Keratinocyte (primary cell): ENCODE data around the gene ALK. TPM values are rescaled to one million over a fixed set of nuclear protein-coding genes. Genes with fewer than 3 reads are reported as not detected.

Experiments used
- DNase-seq: peaks from one replicate; pipeline ENCODE4 v3.0.0-alpha.2; 2011; ENCODE audit warnings: low read depth, missing footprints, low spot score
- FAIRE-seq: peaks from 2 replicates; lab custom pipeline; 2011; peaks lifted over from hg19 to GRCh38; lab: Jason Lieb, UNC
- H2AFZ ChIP-seq: 2 replicates; pipeline ENCODE4 v1.6.0; 2012; ENCODE audit warnings: low read length, control low read depth, inconsistent platforms; ENCODE audit not compliant: control insufficient read depth
- H3K27ac ChIP-seq: 2 replicates; pipeline ENCODE4 v1.5.1; 2011; ENCODE audit warnings: low read length; ENCODE audit not compliant: control insufficient read depth, insufficient read depth
- H3K27me3 ChIP-seq: 3 replicates; pipeline ENCODE4 v1.6.0; 2011; ENCODE audit warnings: low read length; ENCODE audit not compliant: control insufficient read depth, insufficient read depth; ENCODE audit errors: extremely low read depth
- H3K36me3 ChIP-seq, 2 experiments: 2 replicates in 1 of 2; 3 replicates in 1 of 2; pipeline ENCODE4 v1.5.1; 2011; ENCODE audit warnings: low read length in 2 of 2, mild to moderate bottlenecking in 1 of 2; ENCODE audit not compliant: control insufficient read depth in 2 of 2, insufficient read depth in 2 of 2; ENCODE audit errors: extremely low read depth in 1 of 2
- H3K4me1 ChIP-seq: 3 replicates; pipeline ENCODE4 v1.5.1; 2011; ENCODE audit warnings: low read length; ENCODE audit not compliant: control insufficient read depth, insufficient read depth; ENCODE audit errors: extremely low read depth
- H3K4me2 ChIP-seq: 3 replicates; pipeline ENCODE4 v1.6.0; 2011; ENCODE audit warnings: low read depth, low read length; ENCODE audit not compliant: control insufficient read depth, insufficient read depth; ENCODE audit errors: extremely low read depth
- H3K4me3 ChIP-seq, 3 experiments: fragments of 200-600 bp in 1 of 3; sonication (generic) in 1 of 3; 2 replicates in 2 of 3; 3 replicates in 1 of 3; pipeline ENCODE4 v1.5.1; 2011 to 2016; ENCODE audit warnings: low read length in 3 of 3, mild to moderate bottlenecking in 3 of 3, control low read depth in 2 of 3, inconsistent platforms in 1 of 3, low read depth in 1 of 3, mixed read lengths in 1 of 3, mixed run types in 1 of 3, moderate library complexity in 1 of 3; ENCODE audit not compliant: control insufficient read depth in 2 of 3, insufficient read depth in 2 of 3; ENCODE audit errors: extremely low read depth in 1 of 3
- H3K79me2 ChIP-seq: 2 replicates; pipeline ENCODE4 v1.6.0; 2012; ENCODE audit warnings: low read length; ENCODE audit not compliant: control insufficient read depth, insufficient read depth
- H3K9ac ChIP-seq: 3 replicates; pipeline ENCODE4 v1.6.0; 2011; ENCODE audit warnings: low read length; ENCODE audit not compliant: control insufficient read depth, insufficient read depth; ENCODE audit errors: extremely low read depth
- H3K9me1 ChIP-seq: 3 replicates; pipeline ENCODE4 v1.6.0; 2011; ENCODE audit warnings: low read length; ENCODE audit not compliant: control insufficient read depth, insufficient read depth; ENCODE audit errors: extremely low read depth
- H3K9me3 ChIP-seq: 2 replicates; pipeline ENCODE4 v1.5.1; 2012; ENCODE audit warnings: low read depth, low read length; ENCODE audit not compliant: control insufficient read depth
- H4K20me1 ChIP-seq: 3 replicates; pipeline ENCODE4 v1.6.0; 2011; ENCODE audit warnings: low read length; ENCODE audit not compliant: control insufficient read depth, insufficient read depth; ENCODE audit errors: extremely low read depth
- CTCF ChIP-seq, 3 experiments: IDR thresholded peaks in 1 of 3; conservative IDR thresholded peaks in 1 of 3; optimal IDR thresholded peaks in 1 of 3; 2 replicates in 2 of 3; 3 replicates in 1 of 3; pipeline versions ENCODE3 to v1.5.1; 2011; ENCODE audit warnings: low read length in 3 of 3, mild to moderate bottlenecking in 3 of 3, moderate library complexity in 2 of 3, control low read depth in 1 of 3, inconsistent platforms in 1 of 3; ENCODE audit not compliant: insufficient read depth in 2 of 3; ENCODE audit errors: extremely low read depth in 1 of 3
- EZH2 ChIP-seq: IDR thresholded peaks from one replicate; pipeline ENCODE4 v1.6.1; 2012; ENCODE audit warnings: inconsistent platforms, mild to moderate bottlenecking, low read length, moderate library complexity
- dilution Hi-C: fragments of 300-500 bp; cut with MboI; formaldehyde crosslinking; loops from one replicate; pipeline ENCODE4 v1.7.0; 2020; ENCODE audit warnings: low sequenced_read_pairs; ENCODE audit not compliant: extremely low pct_ligation_motif_present
- polyA plus RNA-seq, 5 experiments: library from polyadenylated mRNA; depleted of rRNA in 3 of 5; stranded (reverse) in 3 of 5; stranded (forward) in 1 of 5; unstranded in 1 of 5; fragments of >200 nt; gene quantifications; 1 replicate in 1 of 5; 2 replicates in 3 of 5; 3 replicates in 1 of 5; pipeline versions ENCODE4 v1.2.1 to v1.2.3, GENCODE V29; 2011 to 2012; ENCODE audit warnings: missing spikeins in 2 of 5, low read depth in 1 of 5, low replicate concordance in 1 of 5

Gene ALK
- polyA plus RNA-seq, 1 donor (not counting 4 experiments of a cell fraction or from before 2014, with no cell fraction given), result not detected

GRCh38 chr2:29931818-29932217 is 10.4 kb upstream of the ALK start:
- Histone ChIP-seq H3K4me2 (no peak overlapping the region), H3K27ac (no peak overlapping the region), H4K20me1 (no peaks in the 10 kb centered on the region), H2AFZ (no peak overlapping the region), H3K9me3 (no peaks in the 10 kb centered on the region), H3K4me3 (no peak overlapping the region), H3K9ac (no peak overlapping the region), H3K4me1 (no peaks in the 10 kb centered on the region), H3K9me1 (no peaks in the 10 kb centered on the region), H3K79me2 (no peaks in the 10 kb centered on the region), H3K27me3 (peaks cover 3% of the 10 kb centered on the region), H3K36me3 (no peaks in the 10 kb centered on the region)
- TF ChIP-seq EZH2 (no peak), CTCF (optimal IDR thresholded peaks at IDR 0.05 in 1 of 3, IDR thresholded peaks at IDR 0.05 in 1 of 3, conservative IDR thresholded peaks at IDR 0.05 in 1 of 3; ENCODE audit: extremely low read depth in 1 of 3, insufficient read depth in 2 of 3, low read length in 3 of 3) (no peak)
- FAIRE-seq (no peak), DNase-seq (no peak)
- dilution Hi-C loops, result no loop called here

- peak; percentile 9 for DNase-seq
- no peaks in the 10 kb centered on the region for H3K9me3 ChIP-seq
- H3K9me1 ChIP-seq, result no peaks in the 10 kb centered on the region
- H4K20me1 ChIP-seq, result peaks cover 2% of the 10 kb centered on the region
- no peak overlapping the region for H2AFZ ChIP-seq
- dilution Hi-C loops, result no loop called here
- no peak overlapping the region for H3K9ac ChIP-seq
- H3K4me3 ChIP-seq, result no peak overlapping the region
- H3K27ac ChIP-seq, result no peak overlapping the region
- no peak for FAIRE-seq
- no peaks in the 10 kb centered on the region for H3K4me1 ChIP-seq
- H3K79me2 ChIP-seq, result no peaks in the 10 kb centered on the region
- no peak overlapping the region for H3K4me2 ChIP-seq
- TF ChIP-seq CTCF (optimal IDR thresholded peaks at IDR 0.05 in 1 of 3, IDR thresholded peaks at IDR 0.05 in 1 of 3, conservative IDR thresholded peaks at IDR 0.05 in 1 of 3; ENCODE audit: extremely low read depth in 1 of 3, insufficient read depth in 2 of 3, low read length in 3 of 3), result peak; percentile 79 to 83 (median 81)
- no peak for TF ChIP-seq EZH2
- no peaks in the 10 kb centered on the region for H3K36me3 ChIP-seq
- peaks cover 36% of the 10 kb centered on the region for H3K27me3 ChIP-seq
Observed at GRCh38 chr2:29923110-29923721, 1.8 kb upstream of the ALK start.
